COLO829 (cell line): ENCODE data around the gene AMZ1.
"Not testable (repeated sequence)": the region's sequence is repeated elsewhere in the genome, so short reads cannot be mapped to it uniquely, and the experiment has no call there.

Experiments used
- DNase-seq: peaks from one replicate; pipeline ENCODE4 v3.0.0; 2012; ENCODE audit warnings: low spot score

AMZ1 gene

GRCh38 chr7:2670171-2670570 lies 17.8 kb upstream of the AMZ1 start:
- no peak for DNase-seq

DNA sequence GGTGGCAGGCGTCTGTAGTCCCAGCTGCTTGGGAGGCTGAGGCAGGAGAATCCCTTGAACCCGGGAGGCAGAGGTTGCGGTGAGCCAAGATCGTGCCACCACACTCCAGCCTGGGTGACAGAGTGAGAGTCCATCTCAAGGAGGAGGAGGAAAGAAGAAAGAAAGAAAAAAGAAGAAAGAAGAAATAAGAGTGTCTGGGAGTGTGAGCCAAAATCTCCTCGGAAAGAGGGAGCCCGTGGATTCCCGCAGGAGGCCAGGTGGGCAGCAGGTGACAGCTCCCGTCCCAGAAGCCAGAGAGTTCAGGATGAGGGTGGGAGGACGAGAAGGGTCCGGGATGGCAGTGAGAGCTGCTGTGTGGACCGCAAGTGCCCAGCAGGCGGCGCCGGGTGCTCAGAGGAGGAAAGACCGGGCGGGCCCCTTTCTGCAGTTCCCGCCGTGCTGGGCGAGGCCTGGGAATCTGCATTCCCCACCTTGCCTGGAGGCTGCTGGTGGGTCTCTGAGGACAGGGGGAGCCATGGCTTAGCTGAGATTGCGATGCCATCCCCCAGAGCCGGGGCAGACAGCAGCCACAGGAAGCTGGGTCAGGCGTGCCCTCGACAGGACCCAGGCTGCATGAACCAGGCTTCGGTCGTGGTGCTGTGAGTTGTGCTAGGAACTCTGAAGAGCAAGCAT lies 17.1 kb upstream of the AMZ1 start:
- peak; percentile 74 for DNase-seq

DNA sequence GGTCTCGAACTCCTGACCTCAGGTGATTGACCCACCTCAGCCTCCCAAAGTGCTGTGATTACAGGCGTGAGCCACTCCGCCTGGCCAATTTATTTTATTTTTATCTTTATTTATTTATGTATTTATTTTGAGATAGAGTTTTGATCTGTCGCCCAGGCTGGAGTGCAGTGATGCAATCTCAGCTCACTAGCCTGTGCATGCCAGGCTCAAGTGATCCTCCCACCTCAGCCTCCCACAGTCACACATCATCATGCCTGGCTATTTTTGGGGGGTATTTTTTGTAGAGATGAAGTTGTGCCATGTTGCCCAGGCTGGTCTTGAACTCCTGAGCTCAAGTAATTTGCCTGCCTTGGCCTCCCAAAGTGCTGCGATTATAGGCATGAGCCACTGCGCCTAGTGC lies 14.8 kb upstream of the AMZ1 start:
- not testable (repeated sequence) for DNase-seq

DNA sequence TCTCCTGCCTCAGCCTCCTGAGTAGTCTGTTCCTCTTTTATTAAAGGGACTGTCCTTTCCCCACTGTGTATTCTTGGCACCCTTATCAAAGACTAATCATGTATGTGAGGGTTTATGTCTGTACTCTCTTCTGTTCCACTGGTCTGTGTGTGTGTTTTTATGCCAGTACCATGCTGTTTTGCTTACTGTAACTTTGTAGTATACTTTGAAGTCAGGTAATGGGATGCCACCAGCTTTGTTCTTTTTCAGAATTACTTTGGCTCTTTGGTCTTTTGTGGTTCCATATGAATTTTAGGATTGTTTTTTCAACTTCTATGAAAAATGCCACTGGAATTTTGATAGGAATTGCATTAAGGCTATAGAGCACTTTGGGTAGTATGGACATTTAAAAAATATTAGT lies 14.1 kb upstream of the AMZ1 start:
- no peak for DNase-seq

DNA sequence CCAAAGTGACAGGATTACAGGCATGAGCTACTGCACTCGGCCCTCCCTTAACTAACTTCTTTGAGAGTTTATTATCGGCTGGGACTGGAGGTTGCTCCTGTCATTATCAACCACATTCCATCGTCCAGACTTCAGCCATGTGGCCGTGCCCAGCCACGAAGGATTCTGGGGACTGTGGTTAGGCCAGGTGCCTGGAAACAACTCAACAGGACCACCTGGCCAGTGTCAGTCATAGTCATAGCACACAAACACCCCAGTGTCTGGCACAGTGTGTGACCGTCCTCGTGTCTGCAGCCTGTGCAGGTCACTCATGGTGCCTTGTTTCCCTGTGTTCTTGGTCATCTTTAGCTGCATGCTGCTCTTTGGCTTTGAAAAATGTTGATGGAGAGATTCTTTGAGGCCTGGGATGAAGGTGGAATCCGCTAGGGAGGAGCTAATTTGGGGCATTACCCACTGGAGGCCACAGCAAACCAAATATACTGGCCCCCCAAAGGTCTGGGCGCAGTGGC lies 12.7 kb upstream of the AMZ1 start:
- DNase-seq = no peak

- DNase-seq = not testable (repeated sequence)
Observed at GRCh38 chr7:2676576-2676975, 11.4 kb upstream of the AMZ1 start.

DNA sequence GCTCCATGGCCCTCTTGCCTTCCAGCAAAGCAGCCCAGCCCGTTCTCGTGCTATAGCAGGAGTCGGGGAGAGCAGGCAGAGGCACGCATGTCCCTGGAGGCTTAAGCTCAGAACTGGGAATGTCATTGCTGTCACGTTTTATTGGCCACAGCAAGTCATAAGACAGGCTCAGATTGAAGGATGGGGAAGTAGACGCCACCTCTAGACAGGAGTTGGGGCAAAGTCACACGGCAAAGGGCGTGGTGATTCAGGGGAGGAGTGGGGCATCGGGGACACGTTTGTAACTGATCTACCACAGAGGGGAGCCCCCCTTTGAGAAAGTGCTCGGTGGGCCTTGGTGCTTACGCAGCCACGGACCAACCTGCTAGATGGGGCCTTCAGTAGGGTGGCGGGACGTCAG lies 9.5 kb upstream of the AMZ1 start:
- not testable (repeated sequence) for DNase-seq

DNA sequence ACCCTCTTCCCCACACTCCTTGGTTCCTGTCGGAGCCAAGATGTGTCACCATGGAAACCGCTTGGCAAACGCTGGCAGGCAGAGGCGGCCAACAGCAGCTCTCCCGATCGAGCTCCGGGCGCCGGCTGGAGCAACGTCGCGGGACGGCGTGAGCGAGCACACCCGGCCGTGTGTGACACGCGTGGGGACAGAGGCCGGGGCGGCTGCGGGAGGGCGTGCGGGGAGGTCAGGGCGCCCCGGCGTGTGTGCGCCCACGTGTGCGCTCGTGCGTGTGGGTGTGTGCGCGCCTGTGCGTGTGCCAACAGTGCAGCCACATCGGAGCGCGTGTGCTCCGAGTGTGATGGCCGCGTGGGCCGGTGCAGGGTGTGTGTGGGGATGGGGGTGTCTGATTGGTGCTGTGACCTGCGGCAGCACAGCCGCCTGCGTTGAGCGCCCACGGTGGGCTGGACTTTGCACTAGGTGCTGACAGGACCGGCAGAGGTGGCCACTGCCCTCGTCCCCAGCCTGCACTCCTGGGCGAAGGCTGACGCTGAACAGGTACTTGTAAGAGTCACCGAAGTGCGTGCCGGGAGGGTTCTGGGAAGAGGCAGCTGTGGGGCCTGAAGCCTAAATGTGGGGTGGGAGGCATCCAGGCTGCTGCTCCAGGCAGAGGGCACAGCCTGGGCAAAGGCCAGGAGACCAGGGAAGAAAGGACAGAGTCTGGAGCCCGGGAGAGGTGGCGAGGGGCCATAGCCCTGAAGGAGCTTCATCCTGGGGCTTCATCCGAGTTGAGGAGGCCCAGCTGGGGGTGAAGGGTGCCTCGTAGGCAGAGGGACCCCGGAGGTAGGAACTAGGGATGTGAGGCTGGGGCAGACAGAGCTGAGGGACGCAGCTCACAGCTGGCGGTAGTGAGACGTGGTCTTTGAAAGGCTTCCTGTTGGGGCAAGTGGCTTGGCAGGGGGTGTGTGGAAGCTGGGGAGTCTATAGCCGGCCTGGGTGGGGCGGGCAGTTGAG lies 8.6 kb upstream of the AMZ1 start:
- DNase-seq = not testable (repeated sequence)

GRCh38 chr7:2680256-2680655 lies 7.7 kb upstream of the AMZ1 start:
- DNase-seq = no peak

DNA sequence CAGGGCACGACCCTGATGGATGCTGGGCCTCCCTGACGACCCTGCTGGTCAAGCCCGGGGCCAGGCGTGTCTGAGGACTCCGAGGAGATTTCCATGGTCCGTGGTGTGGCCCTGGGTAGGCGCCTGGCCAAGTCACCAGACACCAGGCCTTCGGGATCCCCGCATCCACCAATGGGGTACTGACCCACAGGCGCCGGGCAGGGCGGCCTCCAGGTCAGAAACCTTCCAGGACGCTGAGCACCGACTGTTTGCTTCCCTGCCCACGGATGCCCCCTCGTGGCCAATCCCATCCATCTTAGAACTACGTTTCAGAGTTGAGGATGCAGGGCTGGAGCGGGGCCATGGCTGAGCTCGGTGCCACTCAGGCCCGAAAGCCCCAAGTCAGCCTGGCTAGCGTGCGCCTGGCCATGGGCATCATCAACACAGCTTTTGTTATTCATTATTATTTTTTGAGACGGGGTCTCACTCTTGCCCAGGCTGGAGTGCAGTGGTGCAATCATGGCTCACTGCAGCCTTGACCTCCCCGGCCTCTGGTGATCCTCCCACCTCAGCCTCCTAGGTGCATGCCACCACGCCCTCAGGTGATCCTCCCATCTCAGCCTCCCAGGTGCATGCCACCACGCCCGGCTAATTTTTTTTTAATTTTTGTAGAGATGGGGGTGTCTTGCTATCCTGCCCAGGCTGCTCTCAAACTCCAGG lies 7.1 kb upstream of the AMZ1 start:
- DNase-seq = peak; percentile 79

DNA sequence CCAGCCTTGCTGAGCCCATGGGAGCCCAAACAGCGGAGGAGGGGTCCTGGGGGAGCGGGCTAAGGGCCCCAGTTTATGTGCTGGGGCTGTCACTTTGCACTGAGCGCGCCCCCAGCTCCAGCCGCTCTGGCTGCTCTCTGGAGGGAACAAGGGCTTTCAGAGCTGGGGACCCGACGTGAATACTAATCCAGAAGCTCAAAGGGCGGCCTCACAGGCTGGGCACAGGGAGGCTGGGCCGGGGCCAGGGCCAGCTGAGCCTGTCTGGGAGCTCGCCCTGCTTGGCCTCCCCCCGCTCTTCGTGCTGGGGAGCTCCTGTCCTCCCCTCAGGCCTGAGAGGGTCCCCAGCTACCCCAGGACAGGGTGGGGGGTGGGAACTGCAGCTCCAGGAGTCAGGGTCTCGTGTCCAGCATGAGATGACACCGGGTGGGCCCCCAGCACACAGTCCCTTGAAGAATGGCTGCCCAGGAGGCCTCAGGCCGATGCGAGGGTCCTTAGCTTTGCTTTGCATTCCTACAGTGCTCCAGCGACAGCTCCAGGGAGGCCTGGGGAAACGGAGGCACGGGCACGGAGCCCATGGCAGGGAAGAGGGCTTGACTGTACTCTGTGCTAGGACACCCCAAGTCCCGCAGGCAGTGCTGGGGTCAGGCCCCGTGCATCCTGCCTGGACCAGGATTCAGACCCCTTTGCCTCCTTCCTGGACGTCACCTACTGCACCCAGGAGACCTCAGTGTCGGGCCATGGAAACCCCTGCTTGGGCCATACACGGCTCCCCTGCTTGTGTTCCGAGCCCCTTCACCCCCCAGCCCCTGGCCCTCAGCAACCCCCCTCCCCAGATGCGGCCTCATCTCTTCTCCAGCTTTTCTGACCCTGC lies 5.8 kb upstream of the AMZ1 start:
- no peak for DNase-seq

DNA sequence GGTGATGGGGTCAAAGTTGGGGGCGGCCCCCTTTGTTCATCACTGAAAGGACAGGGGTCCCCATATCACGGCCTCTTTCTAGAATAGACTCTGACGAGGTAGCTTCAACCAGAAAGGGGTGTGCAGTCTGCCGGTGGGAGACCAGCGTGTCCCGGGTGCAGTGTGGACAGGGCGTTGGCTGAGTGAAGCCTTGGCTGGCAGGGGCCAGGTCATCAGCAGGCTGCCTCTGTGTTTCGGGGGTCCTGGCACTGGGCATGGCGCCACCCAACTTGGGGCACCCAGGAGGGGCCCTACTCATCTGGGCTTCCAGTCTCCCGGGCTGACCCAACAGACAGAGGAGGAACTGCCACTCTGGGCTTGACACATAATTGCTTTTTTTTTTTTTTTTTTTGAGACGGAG lies 3.5 kb upstream of the AMZ1 start:
- DNase-seq = no peak

DNA sequence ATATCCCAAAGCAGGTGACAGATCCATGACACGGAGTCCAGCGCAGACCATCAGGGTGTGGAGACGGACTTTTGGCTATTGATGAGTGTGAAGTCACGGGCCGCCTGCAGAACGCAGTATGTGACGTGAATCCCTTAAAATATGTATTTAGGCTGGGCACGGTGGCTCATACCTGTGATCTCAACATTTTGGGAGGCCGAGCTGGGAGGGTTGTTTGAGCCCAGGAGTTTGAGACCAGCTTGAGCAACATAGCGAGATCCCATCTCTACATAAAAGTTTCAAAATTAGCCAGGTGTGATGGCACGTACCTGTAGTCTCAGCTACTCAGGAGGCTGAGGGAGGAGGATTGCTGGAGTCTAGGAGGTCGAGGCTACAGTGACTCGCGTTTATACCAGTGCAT lies 1.9 kb upstream of the AMZ1 start:
- no peak for DNase-seq

GRCh38 chr7:2687338-2687869 lies 598 bp upstream of the AMZ1 start:
- DNase-seq = no peak

GRCh38 chr7:2688409-2689342 lies 674 bp downstream of the AMZ1 start:
- DNase-seq = no peak

DNA sequence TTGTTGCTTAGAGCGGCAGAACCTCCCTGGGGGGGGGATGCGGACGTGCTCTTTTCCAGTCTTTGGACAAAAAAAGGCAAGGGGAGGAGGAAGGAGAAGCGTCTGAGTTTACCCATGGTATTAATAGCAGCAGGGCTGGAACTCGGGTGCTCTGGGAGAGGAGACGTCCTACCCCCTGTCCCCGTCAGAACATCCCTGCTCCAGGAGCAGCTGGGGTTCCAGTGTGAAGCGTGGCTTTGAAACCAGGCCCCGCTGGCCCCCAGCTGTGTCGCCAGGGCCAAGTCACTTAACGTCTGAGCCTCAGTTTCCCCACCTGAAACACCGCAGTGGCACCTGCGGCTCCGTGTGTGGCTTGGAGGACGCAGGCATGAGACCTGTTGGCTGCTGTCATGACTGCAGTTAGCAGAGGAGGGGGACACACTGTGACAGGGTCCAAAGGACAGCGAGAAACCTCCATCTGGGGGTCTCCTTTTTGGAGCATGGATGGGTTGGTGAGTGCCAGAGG lies 1.4 kb downstream of the AMZ1 start:
- no peak for DNase-seq

DNA sequence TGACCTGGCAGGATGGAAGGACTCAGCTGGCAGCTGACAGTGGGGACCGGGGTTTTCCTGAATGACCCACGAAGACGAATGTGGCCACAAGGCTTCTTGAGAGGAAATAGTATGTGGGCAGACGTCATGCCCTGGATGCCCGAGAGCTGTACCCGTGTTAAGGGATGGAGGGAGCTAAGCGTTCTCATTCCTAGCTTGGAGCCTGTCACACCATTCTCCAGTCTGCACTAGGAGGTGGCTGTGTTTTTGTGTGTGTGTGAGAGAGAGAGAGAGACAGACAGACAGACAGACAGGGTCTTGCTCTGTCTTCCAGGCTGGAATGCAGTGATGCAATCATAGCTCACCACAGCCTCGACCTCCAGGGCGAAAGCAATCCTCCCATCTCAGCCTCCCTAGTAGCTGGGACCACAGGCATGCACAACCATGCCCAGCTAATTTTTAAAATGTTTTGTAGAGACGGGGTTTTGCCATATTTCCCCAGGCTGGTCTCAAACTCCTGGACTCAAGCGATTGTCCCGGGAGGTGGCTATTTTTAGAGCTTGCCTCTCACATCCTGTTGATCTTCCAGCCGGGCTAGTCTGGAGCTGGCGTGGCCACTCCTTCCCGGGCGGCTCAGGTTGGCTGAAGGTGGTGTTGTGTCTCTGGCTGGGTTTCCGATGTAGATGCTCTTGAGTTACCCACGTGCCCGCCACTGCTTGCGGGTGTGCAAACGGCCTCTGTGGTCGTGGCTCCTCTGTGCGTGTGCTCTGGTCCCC lies 2.1 kb downstream of the AMZ1 start:
- no peak for DNase-seq

DNA sequence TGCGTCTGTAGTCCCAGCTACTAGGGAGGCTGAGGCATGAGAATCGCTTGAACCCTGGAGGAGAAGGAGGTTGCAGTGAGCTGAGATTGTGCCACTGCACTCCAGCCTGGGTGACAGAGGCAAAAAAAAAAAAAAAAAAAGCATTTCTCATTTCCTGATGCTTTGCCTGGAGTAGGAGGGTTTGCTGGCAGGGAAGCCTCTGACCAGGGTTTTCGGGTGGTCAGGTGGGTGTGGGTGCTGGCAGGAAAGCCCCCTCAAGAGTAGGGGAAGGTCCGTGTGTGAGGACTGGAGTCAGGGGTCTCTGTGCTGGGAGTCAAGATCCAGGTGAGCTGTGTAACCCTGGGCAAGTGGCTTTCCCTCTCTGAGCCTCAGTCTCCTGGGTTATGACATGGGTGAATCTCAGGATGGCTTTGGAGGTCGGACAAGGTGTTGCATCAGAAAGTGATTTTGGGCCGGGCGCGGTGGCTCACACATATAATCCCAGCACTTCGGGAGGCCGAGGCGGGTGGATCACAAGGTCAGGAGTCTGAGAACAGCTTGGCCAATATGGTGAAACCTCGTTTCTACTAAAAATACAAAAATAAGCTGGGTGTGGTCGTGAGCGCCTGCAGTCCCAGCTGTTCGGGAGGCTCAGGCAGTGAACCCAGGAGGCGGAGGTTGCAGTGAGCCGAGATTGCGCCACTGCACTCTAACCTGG lies 3.2 kb downstream of the AMZ1 start:
- no peak for DNase-seq
